ENCODE results near the gene PCGF1. TPM values are rescaled to one million over a fixed set of nuclear protein-coding genes. Genes with fewer than 3 reads are reported as not detected.
A peak's percentile ranks its signal among the peaks of the same experiment; 100 is the strongest.

PCGF1 gene
- total and polyA plus RNA-seq, 2 of the 13 experiments (the other 11 are each of a cell fraction or from before 2014, with no cell fraction given), result 20.4 to 22.6 TPM

DNA sequence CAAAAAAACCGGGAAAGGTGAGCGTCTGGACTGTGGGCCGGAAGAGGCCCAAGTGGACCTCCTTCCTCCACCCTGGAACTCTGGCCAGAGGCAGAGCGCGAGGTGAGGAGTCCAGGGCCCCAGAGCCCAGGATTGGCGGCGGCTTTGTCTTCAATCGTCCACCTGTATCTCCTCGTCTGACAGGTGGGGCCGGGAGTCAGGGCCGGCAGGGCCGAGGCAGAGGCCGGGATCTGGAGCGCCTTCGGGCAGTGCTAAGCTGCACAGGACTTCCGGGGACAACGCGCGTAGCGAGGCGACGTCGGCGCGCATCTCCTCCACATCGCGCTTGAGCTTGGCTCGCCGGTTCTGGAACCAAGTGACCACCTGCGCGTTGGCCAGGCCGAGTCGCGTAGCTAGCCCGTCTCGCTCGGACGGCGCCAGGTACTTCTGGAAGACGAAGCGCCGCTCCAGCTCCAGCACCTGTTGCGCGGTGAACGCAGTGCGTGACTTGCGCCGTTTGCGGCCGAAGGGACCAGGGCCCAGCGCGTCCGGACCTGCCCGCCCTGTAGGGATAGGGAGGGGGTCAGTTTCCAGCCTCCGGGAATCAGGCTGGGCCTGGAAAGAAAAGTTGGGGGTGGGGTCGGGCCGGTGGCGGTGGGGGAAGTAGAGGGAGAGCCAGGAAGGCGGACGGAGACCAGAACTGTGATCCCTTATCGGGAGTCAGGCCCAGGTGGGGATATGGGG is 9.6 kb downstream of the PCGF1 start (continued):
- TF ChIP-seq TAF1 (CRISPR knock-in tag; IDR thresholded peaks at IDR 0.05) (peak; percentile 36; the same call in 1 of the 2 replicates), EP300 (IDR thresholded peaks at IDR 0.05; ENCODE audit: low read depth in 2 of 2, low read length in 2 of 2) (no peak), EP300 (CRISPR knock-in tag; IDR thresholded peaks at IDR 0.05; ENCODE audit: borderline replicate concordance) (0 out of 2 replicates have a peak, but pooled peaks have one; percentile 16), IKZF5 (CRISPR knock-in tag; IDR thresholded peaks at IDR 0.05) (0 out of 2 replicates have a peak, but pooled peaks have one; percentile 4), ZNF263 (CRISPR knock-in tag; IDR thresholded peaks at IDR 0.05) (peak; percentile 51), KDM5B (CRISPR knock-in tag; IDR thresholded peaks at IDR 0.05; ENCODE audit: borderline replicate concordance) (peak; percentile 81; the same call in 1 of the 2 replicates), SNAPC2 (CRISPR knock-in tag; IDR thresholded peaks at IDR 0.05) (peak; percentile 74; the same call in 1 of the 2 replicates), SNRNP70 (IDR thresholded peaks at IDR 0.05; ENCODE audit: low read depth, low read length) (no peak), TARDBP (CRISPR knock-in tag; IDR thresholded peaks at IDR 0.05) (0 out of 2 replicates have a peak, but pooled peaks have one; percentile 36), ZNF12 (CRISPR knock-in tag; IDR thresholded peaks at IDR 0.05) (no peak), ERF (CRISPR knock-in tag; IDR thresholded peaks at IDR 0.05) (0 out of 2 replicates have a peak, but pooled peaks have one; percentile 24), SIX1 (CRISPR knock-in tag; IDR thresholded peaks at IDR 0.05; ENCODE audit: borderline replicate concordance) (no peak), HOXA7 (CRISPR knock-in tag; IDR thresholded peaks at IDR 0.05) (no peak), ZNF543 (CRISPR knock-in tag; IDR thresholded peaks at IDR 0.05) (0 out of 2 replicates have a peak, but pooled peaks have one; percentile 17), ARNT (IDR thresholded peaks at IDR 0.05) (no peak), ZNF850 (CRISPR knock-in tag; conservative IDR thresholded peaks at IDR 0.05) (0 out of 2 replicates have a peak, but pooled peaks have one; percentile 37)
- TF ChIP-seq, protein P1, sequence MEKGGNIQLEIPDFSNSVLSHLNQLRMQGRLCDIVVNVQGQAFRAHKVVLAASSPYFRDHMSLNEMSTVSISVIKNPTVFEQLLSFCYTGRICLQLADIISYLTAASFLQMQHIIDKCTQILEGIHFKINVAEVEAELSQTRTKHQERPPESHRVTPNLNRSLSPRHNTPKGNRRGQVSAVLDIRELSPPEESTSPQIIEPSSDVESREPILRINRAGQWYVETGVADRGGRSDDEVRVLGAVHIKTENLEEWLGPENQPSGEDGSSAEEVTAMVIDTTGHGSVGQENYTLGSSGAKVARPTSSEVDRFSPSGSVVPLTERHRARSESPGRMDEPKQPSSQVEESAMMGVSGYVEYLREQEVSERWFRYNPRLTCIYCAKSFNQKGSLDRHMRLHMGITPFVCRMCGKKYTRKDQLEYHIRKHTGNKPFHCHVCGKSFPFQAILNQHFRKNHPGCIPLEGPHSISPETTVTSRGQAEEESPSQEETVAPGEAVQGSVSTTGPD (CRISPR knock-in tag; IDR thresholded peaks at IDR 0.05), result no peak
- TF ChIP-seq, protein P2, sequence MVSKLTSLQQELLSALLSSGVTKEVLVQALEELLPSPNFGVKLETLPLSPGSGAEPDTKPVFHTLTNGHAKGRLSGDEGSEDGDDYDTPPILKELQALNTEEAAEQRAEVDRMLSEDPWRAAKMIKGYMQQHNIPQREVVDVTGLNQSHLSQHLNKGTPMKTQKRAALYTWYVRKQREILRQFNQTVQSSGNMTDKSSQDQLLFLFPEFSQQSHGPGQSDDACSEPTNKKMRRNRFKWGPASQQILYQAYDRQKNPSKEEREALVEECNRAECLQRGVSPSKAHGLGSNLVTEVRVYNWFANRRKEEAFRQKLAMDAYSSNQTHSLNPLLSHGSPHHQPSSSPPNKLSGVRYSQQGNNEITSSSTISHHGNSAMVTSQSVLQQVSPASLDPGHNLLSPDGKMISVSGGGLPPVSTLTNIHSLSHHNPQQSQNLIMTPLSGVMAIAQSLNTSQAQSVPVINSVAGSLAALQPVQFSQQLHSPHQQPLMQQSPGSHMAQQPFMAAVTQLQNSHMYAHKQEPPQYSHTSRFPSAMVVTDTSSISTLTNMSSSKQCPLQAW (CRISPR knock-in tag; IDR thresholded peaks at IDR 0.05), result no peak
- TF ChIP-seq, protein P3, sequence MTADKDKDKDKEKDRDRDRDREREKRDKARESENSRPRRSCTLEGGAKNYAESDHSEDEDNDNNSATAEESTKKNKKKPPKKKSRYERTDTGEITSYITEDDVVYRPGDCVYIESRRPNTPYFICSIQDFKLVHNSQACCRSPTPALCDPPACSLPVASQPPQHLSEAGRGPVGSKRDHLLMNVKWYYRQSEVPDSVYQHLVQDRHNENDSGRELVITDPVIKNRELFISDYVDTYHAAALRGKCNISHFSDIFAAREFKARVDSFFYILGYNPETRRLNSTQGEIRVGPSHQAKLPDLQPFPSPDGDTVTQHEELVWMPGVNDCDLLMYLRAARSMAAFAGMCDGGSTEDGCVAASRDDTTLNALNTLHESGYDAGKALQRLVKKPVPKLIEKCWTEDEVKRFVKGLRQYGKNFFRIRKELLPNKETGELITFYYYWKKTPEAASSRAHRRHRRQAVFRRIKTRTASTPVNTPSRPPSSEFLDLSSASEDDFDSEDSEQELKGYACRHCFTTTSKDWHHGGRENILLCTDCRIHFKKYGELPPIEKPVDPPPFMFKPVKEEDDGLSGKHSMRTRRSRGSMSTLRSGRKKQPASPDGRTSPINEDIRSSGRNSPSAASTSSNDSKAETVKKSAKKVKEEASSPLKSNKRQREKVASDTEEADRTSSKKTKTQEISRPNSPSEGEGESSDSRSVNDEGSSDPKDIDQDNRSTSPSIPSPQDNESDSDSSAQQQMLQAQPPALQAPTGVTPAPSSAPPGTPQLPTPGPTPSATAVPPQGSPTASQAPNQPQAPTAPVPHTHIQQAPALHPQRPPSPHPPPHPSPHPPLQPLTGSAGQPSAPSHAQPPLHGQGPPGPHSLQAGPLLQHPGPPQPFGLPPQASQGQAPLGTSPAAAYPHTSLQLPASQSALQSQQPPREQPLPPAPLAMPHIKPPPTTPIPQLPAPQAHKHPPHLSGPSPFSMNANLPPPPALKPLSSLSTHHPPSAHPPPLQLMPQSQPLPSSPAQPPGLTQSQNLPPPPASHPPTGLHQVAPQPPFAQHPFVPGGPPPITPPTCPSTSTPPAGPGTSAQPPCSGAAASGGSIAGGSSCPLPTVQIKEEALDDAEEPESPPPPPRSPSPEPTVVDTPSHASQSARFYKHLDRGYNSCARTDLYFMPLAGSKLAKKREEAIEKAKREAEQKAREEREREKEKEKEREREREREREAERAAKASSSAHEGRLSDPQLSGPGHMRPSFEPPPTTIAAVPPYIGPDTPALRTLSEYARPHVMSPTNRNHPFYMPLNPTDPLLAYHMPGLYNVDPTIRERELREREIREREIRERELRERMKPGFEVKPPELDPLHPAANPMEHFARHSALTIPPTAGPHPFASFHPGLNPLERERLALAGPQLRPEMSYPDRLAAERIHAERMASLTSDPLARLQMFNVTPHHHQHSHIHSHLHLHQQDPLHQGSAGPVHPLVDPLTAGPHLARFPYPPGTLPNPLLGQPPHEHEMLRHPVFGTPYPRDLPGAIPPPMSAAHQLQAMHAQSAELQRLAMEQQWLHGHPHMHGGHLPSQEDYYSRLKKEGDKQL (CRISPR knock-in tag; IDR thresholded peaks at IDR 0.05; ENCODE audit: low read depth), result peak; percentile 13; the same call in 1 of the 2 replicates
